GM23338 (cell line): ENCODE results near the gene GPR18. TPM values are rescaled to one million over a fixed set of nuclear protein-coding genes. Genes with fewer than 3 reads are reported as not detected.

Experiments used
- ATAC-seq: fragments of 200-7000 bp; cut with Tn5 transposase; 3 replicates; pipeline ENCODE4 v1.9.1; 2020
- DNase-seq: peaks from one replicate; pipeline ENCODE4 v3.0.0-alpha.2; 2015; ENCODE audit warnings: low spot score
- H2AFZ ChIP-seq: fragments of 200-600 bp; sonication (generic); 2 replicates; pipeline ENCODE4 v1.8.0; 2016; ENCODE audit warnings: antibody characterized with exemption, mild to moderate bottlenecking, moderate library complexity
- H3F3A ChIP-seq: fragments of 200-600 bp; sonication (generic); replicated peaks from 2 replicates; pipeline ENCODE4 v1.8.0; 2017; ENCODE audit warnings: antibody characterized with exemption, mixed run types, low read depth
- H3K27ac ChIP-seq: fragments of 200-600 bp; sonication (generic); 2 replicates; pipeline ENCODE4 v1.6.1; 2016; ENCODE audit warnings: low read depth
- H3K27me3 ChIP-seq: fragments of 200-600 bp; sonication (generic); 2 replicates; pipeline ENCODE4 v1.8.0; 2016; ENCODE audit warnings: mild to moderate bottlenecking, mixed run types, moderate library complexity; ENCODE audit not compliant: insufficient read depth
- H3K36me3 ChIP-seq: fragments of 200-600 bp; sonication (generic); 2 replicates; pipeline ENCODE4 v1.8.0; 2016; ENCODE audit warnings: mild to moderate bottlenecking; ENCODE audit not compliant: insufficient read depth
- H3K4me1 ChIP-seq: fragments of 200-600 bp; sonication (generic); 2 replicates; pipeline ENCODE4 v1.8.0; 2016; ENCODE audit warnings: mild to moderate bottlenecking, moderate library complexity; ENCODE audit not compliant: insufficient read depth
- H3K4me2 ChIP-seq: fragments of 200-600 bp; sonication (generic); 2 replicates; pipeline ENCODE4 v1.7.1; 2017; ENCODE audit warnings: mixed run types
- H3K4me3 ChIP-seq: fragments of 200-600 bp; sonication (generic); 2 replicates; pipeline ENCODE4 v1.6.1; 2016; ENCODE audit warnings: mixed run types
- H3K79me2 ChIP-seq: fragments of 200-600 bp; sonication (generic); replicated peaks from 2 replicates; pipeline ENCODE4 v1.8.0; 2017; ENCODE audit warnings: mild to moderate bottlenecking; ENCODE audit not compliant: insufficient read depth
- H3K9me2 ChIP-seq: fragments of 200-600 bp; sonication (generic); 2 replicates; pipeline ENCODE4 v1.8.0; 2017; ENCODE audit not compliant: insufficient read depth
- H4K20me1 ChIP-seq: fragments of 200-600 bp; sonication (generic); replicated peaks from 2 replicates; pipeline ENCODE4 v1.8.0; 2017; ENCODE audit warnings: mild to moderate bottlenecking; ENCODE audit not compliant: insufficient read depth
- H3K27ac Mint-ChIP-seq: 2 replicates; pipeline ENCODE4 v1.8.0; 2020; ENCODE audit warnings: inconsistent platforms, mild to moderate bottlenecking, moderate library complexity, mixed read lengths
- H3K27me3 Mint-ChIP-seq: 3 replicates; pipeline ENCODE4 v1.8.0; 2022; ENCODE audit warnings: low read depth, mild to moderate bottlenecking, moderate library complexity, mixed read lengths, inconsistent platforms; ENCODE audit not compliant: insufficient read depth, poor library complexity
- H3K36me3 Mint-ChIP-seq: 3 replicates; pipeline ENCODE4 v1.8.0; 2021; ENCODE audit warnings: low read depth, mild to moderate bottlenecking, inconsistent platforms, moderate library complexity, mixed read lengths
- H3K4me1 Mint-ChIP-seq: 3 replicates; pipeline ENCODE4 v1.8.0; 2020; ENCODE audit warnings: mild to moderate bottlenecking, inconsistent platforms, mixed read lengths
- H3K4me3 Mint-ChIP-seq: 3 replicates; pipeline ENCODE4 v1.8.0; 2021; ENCODE audit warnings: moderate library complexity, mild to moderate bottlenecking, inconsistent platforms, mixed read lengths
- H3K9me3 Mint-ChIP-seq: 3 replicates; pipeline ENCODE4 v1.8.0; 2020; ENCODE audit warnings: moderate library complexity, mild to moderate bottlenecking, inconsistent platforms, mixed read lengths
- CREB1 ChIP-seq: fragments of 250-450 bp; sonication (Bioruptor Pico); IDR thresholded peaks from 2 replicates; pipeline ENCODE4 v1.5.0; 2020; ENCODE audit warnings: low read depth, mild to moderate bottlenecking, moderate library complexity
- CTCF ChIP-seq, 2 experiments: fragments of 200-600 bp in 1 of 2; sonication (generic) in 1 of 2; conservative IDR thresholded peaks; 2 replicates each; pipeline versions ENCODE4 v1.5.1 to v1.6.1; 2016 to 2017; ENCODE audit warnings: antibody characterized with exemption in 2 of 2, low read depth in 2 of 2, mild to moderate bottlenecking in 2 of 2, moderate library complexity in 1 of 2
- ETS1 ChIP-seq: IDR thresholded peaks from 2 replicates; pipeline ENCODE4 v1.6.1; 2016; ENCODE audit warnings: antibody characterized with exemption
- EZH2phosphoT487 ChIP-seq: fragments of 200-600 bp; sonication (generic); IDR thresholded peaks from one replicate; pipeline ENCODE4 v1.8.1; 2018; ENCODE audit warnings: antibody characterized with exemption; ENCODE audit not compliant: unreplicated experiment
- NANOG ChIP-seq: IDR thresholded peaks from 2 replicates; pipeline ENCODE4 v1.6.1; 2016; ENCODE audit warnings: antibody characterized with exemption, borderline replicate concordance
- REST ChIP-seq: IDR thresholded peaks from one replicate; pipeline ENCODE4 v1.6.1; 2018; ENCODE audit warnings: antibody characterized with exemption; ENCODE audit not compliant: unreplicated experiment
- STAT1 ChIP-seq: IDR thresholded peaks from one replicate; pipeline ENCODE4 v1.6.1; 2016; ENCODE audit warnings: antibody characterized with exemption; ENCODE audit not compliant: unreplicated experiment
- ZNF331 ChIP-seq: fragments of 250-450 bp; sonication (Bioruptor Pico); IDR thresholded peaks from 2 replicates; pipeline ENCODE4 v1.5.0; 2020; ENCODE audit warnings: low read depth, mild to moderate bottlenecking, moderate library complexity
- ZNF462 ChIP-seq: fragments of 250-450 bp; sonication (Bioruptor Pico); IDR thresholded peaks from 2 replicates; pipeline ENCODE4 v1.5.0; 2020; ENCODE audit warnings: mild to moderate bottlenecking, moderate library complexity
- polyA plus RNA-seq: library from polyadenylated mRNA; unstranded; fragments of >200 nt; fragmentation: Nextera tagmentation; extraction: Ambion mirVana; gene quantifications from 2 replicates; pipeline ENCODE4 v1.2.1, GENCODE V29; 2016
- total RNA-seq: library from RNA; depleted of rRNA; stranded (reverse); fragments of >200 nt; shearing (Covaris generic); gene quantifications from 2 replicates; pipeline ENCODE4 v1.2.3, GENCODE V29; 2014

GPR18 gene
- total and polyA plus RNA-seq, 2 experiments from 2014 or later, result 2.6 TPM; not detected in 1

GRCh38 chr13:99282264-99283231 is 24.4 kb upstream of the GPR18 start:
- Histone ChIP-seq H3K9me2 (no peaks in the 10 kb centered on the region), H3F3A (no peaks in the 10 kb centered on the region), H4K20me1 (peaks cover 3% of the 10 kb centered on the region), H3K27ac (no peak overlapping the region), H3K4me2 (no peak overlapping the region), H3K4me1 (0 out of 2 replicates have a peak, but pooled peaks cover 5% of the 10 kb centered on the region), H3K79me2 (no peaks in the 10 kb centered on the region; the same call in none of the 2 replicates), H3K27me3 (no peaks in the 10 kb centered on the region), H2AFZ (no peak overlapping the region), H3K4me3 (no peak overlapping the region), H3K36me3 (no peaks in the 10 kb centered on the region)
- Mint-ChIP-seq H3K9me3 (no peaks in the 10 kb centered on the region), H3K36me3 (no peaks in the 10 kb centered on the region; the same call in 2 of the 3 replicates), H3K4me1 (peaks cover 17% of the 10 kb centered on the region), H3K27me3 (no peaks in the 10 kb centered on the region), H3K27ac (no peak overlapping the region), H3K4me3 (no peak overlapping the region)
- no peak for DNase-seq
- TF ChIP-seq EZH2phosphoT487 (no peak), CREB1 (no peak), NANOG (no peak), ETS1 (no peak), STAT1 (no peak), ZNF462 (no peak), CTCF (conservative IDR thresholded peaks at IDR 0.05; ENCODE audit: low read depth in 2 of 2) (no peak), ZNF331 (no peak), REST (no peak)
- no peak for ATAC-seq
